Naive thymus-derived CD4-positive, alpha-beta T cell (primary cell): ENCODE results near the gene FANCL. TPM values are rescaled to one million over a fixed set of nuclear protein-coding genes. Genes with fewer than 3 reads are reported as not detected.

ENCODE experiments used
- ATAC-seq: fragments of 150-1000 bp; cut with Tn5 transposase; 2 replicates; pipeline ENCODE4 v1.10.0; 2021; ENCODE audit warnings: mild to moderate bottlenecking, moderate library complexity
- CTCF ChIA-PET: fragments of 350-600 bp; sonication (Branson Sonifier 250); formaldehyde crosslinking; loops from one replicate; lab custom pipeline; 2021; ENCODE audit warnings: antibody characterized with exemption; lab: Charles Lee
- POLR2A ChIA-PET: fragments of 350-600 bp; sonication (Branson Sonifier 250); formaldehyde crosslinking; loops from one replicate; lab custom pipeline; 2021; ENCODE audit warnings: antibody characterized with exemption, inconsistent platforms; lab: Charles Lee
- DNase-seq, 9 donors: peaks; one replicate each; pipeline versions ENCODE4 v3.0.0 to v3.0.0-alpha.2; 2020 to 2022; ENCODE audit warnings: mixed read lengths in 1 of 9
- H3K27ac ChIP-seq: one replicate; pipeline ENCODE4 v1.7.0; 2013; ENCODE audit warnings: mild to moderate bottlenecking, low read depth, low read length, moderate library complexity
- H3K27me3 ChIP-seq, 2 donors: one replicate each; pipeline ENCODE4 v1.7.0; 2013; ENCODE audit warnings: low read length in 2 of 2, mild to moderate bottlenecking in 2 of 2, moderate library complexity in 2 of 2; ENCODE audit not compliant: control insufficient read depth in 2 of 2, insufficient read depth in 2 of 2
- H3K36me3 ChIP-seq, 3 experiments: 1 replicate in 2 of 3; 2 replicates in 1 of 3; pipeline ENCODE4 v1.7.0; 2013; ENCODE audit warnings: low read length in 3 of 3, mild to moderate bottlenecking in 3 of 3, moderate library complexity in 1 of 3; ENCODE audit not compliant: insufficient read depth in 3 of 3, control insufficient read depth in 2 of 3
- H3K4me1 ChIP-seq, 2 donors: one replicate each; pipeline ENCODE4 v1.7.0; 2013; ENCODE audit warnings: low read length in 2 of 2, mild to moderate bottlenecking in 2 of 2, moderate library complexity in 1 of 2; ENCODE audit not compliant: control insufficient read depth in 2 of 2, insufficient read depth in 2 of 2
- H3K4me3 ChIP-seq: 2 replicates; pipeline ENCODE4 v1.7.0; 2013; ENCODE audit warnings: mild to moderate bottlenecking, low read length
- H3K9me3 ChIP-seq, 3 experiments: 1 replicate in 2 of 3; 2 replicates in 1 of 3; pipeline ENCODE4 v1.7.0; 2013; ENCODE audit warnings: low read length in 3 of 3; ENCODE audit not compliant: control insufficient read depth in 2 of 3
- H3K27ac Mint-ChIP-seq, 9 donors: one replicate each; pipeline ENCODE4 v1.8.0; 2020 to 2022; ENCODE audit warnings: mixed read lengths in 9 of 9, mild to moderate bottlenecking in 8 of 9, moderate library complexity in 5 of 9, inconsistent platforms in 2 of 9
- H3K27me3 Mint-ChIP-seq, 5 donors: one replicate each; pipeline ENCODE4 v1.8.0; 2021 to 2022; ENCODE audit warnings: mixed read lengths in 5 of 5, mild to moderate bottlenecking in 1 of 5
- H3K36me3 Mint-ChIP-seq, 5 donors: one replicate each; pipeline ENCODE4 v1.8.0; 2020 to 2022; ENCODE audit warnings: mixed read lengths in 5 of 5, mild to moderate bottlenecking in 3 of 5, inconsistent platforms in 1 of 5
- H3K4me1 Mint-ChIP-seq, 7 donors: one replicate each; pipeline ENCODE4 v1.8.0; 2020 to 2022; ENCODE audit warnings: mixed read lengths in 7 of 7, mild to moderate bottlenecking in 3 of 7, inconsistent platforms in 1 of 7
- H3K4me3 Mint-ChIP-seq, 10 donors: one replicate each; pipeline ENCODE4 v1.8.0; 2020 to 2022; ENCODE audit warnings: mild to moderate bottlenecking in 10 of 10, mixed read lengths in 10 of 10, moderate library complexity in 6 of 10, inconsistent platforms in 2 of 10
- H3K9me3 Mint-ChIP-seq, 11 donors: one replicate each; pipeline ENCODE4 v1.8.0; 2020 to 2022; ENCODE audit warnings: mixed read lengths in 11 of 11, mild to moderate bottlenecking in 4 of 11, inconsistent platforms in 1 of 11, moderate library complexity in 1 of 11
- intact Hi-C, 2 donors: fragments of 100-400 bp; cut with micrococcal nuclease; formaldehyde crosslinking; loops; one replicate each; pipeline ENCODE4 v1.15.1; 2023
- polyA plus RNA-seq, 2 donors: library from polyadenylated mRNA; unstranded; fragments of 300-500 nt; fragmentation: Illumina TruSeq; gene quantifications; one replicate each; pipeline ENCODE4 v1.2.3, GENCODE V29; 2021
- total RNA-seq, 6 experiments: library from RNA in 5 of 6; stranded (reverse) in 5 of 6; gene quantifications; 1 replicate in 5 of 6; 2 replicates in 1 of 6; pipeline ENCODE4 v1.2.3 and lab custom pipeline; 2021 to 2026

Gene FANCL
- total and polyA plus RNA-seq, 7 experiments from 2014 or later, result 0.51 to 14.5 (median 3.1) TPM

GRCh38 chr2:58140508-58141072 is 100.5 kb downstream of the FANCL start:
- H3K36me3 Mint-ChIP-seq, result peaks cover 4 to 55% (median 42%) of the 10 kb centered on the region in 5 donors
- H3K27me3 Mint-ChIP-seq, result no peaks in the 10 kb centered on the region
- H3K4me3 ChIP-seq, result no peak overlapping the region
- POLR2A ChIA-PET, result no interaction called here
- H3K36me3 ChIP-seq, result no peaks in the 10 kb centered on the region
- intact Hi-C loops, result no loop called here
- no peaks in the 10 kb centered on the region for H3K4me1 Mint-ChIP-seq
- H3K27ac Mint-ChIP-seq, result no peak overlapping the region
- no peaks in the 10 kb centered on the region for H3K9me3 ChIP-seq
- DNase-seq (no peak), ATAC-seq (no peak)
- no peaks in the 10 kb centered on the region for H3K4me1 ChIP-seq
- CTCF ChIA-PET, result no interaction called here
- no peaks in the 10 kb centered on the region for H3K27me3 ChIP-seq
- peaks cover 0 to 2% (median 0%) of the 10 kb centered on the region in 11 donors for H3K9me3 Mint-ChIP-seq
- no peak overlapping the region for H3K4me3 Mint-ChIP-seq
- H3K27ac ChIP-seq, result no peak overlapping the region

DNA sequence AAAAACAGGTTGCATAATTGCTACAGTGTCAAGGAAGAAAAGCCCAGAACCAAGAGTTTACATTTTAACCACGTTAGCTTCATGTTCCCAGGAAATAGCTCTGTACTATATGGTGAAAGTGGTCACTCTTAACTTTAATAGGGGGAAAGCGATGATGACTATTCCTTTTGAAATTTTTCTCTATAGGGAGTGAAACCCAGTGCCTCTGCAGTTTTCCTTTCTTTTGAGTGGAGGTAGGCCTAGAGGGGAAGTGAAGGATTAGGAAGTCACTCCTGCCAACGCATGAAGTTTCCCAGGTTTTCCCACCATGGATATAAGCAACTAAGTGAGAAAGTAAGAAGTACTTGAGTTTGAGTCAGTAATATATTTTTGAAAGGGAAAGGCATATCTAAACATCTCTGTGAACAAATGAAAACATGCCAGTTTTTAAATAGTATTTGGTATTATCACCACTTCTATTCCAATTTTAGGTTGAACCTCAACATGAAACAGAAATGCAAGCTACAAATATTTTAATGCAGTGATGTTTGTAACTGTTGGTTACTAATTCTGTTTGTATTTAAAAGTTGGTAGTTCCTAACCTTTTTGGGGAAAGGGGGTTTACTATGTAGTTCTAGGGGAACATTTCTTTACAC is 102.6 kb downstream of the FANCL start:
- ATAC-seq (no peak), DNase-seq (no peak)
- H3K9me3 Mint-ChIP-seq, result no peaks in the 10 kb centered on the region
- H3K27ac Mint-ChIP-seq, result no peak overlapping the region
- H3K4me3 ChIP-seq, result no peak overlapping the region
- peaks cover 0 to 51% (median 33%) of the 10 kb centered on the region in 5 donors for H3K36me3 Mint-ChIP-seq
- H3K4me3 Mint-ChIP-seq, result no peak overlapping the region
- no peak overlapping the region for H3K27ac ChIP-seq
- H3K27me3 ChIP-seq, result no peaks in the 10 kb centered on the region
- POLR2A ChIA-PET, result no interaction called here
- no peaks in the 10 kb centered on the region for H3K9me3 ChIP-seq
- CTCF ChIA-PET, result no interaction called here
- H3K27me3 Mint-ChIP-seq, result no peaks in the 10 kb centered on the region
- no peaks in the 10 kb centered on the region for H3K36me3 ChIP-seq
- no peaks in the 10 kb centered on the region for H3K4me1 ChIP-seq
- H3K4me1 Mint-ChIP-seq, result no peaks in the 10 kb centered on the region
- intact Hi-C loops, result no loop called here

DNA sequence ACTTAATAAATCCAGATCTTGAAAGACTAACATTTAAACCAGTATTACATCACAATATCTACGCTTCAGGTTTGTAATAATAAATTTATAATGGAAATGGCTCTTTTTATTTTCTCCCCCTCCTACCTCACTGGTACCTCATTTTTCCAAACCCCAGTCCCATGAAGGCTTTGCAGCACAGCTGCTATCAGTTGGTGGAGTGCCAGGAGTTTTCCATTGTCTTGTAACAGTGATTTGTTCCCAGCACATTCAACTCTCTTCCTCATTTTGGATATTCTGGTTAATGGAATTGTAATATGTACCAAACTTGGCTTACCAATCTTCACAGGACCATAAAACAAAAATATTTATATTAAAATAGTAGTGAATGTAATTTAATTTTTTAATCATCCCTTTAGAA is 103.3 kb downstream of the FANCL start:
- no peaks in the 10 kb centered on the region for H3K27me3 Mint-ChIP-seq
- POLR2A ChIA-PET, result no interaction called here

GRCh38 chr2:58137221-58137620 is 103.9 kb downstream of the FANCL start:
- no peak overlapping the region for H3K27ac Mint-ChIP-seq
- ChIA-PET CTCF (no interaction called here), POLR2A (no interaction called here)
- no peaks in the 10 kb centered on the region for H3K27me3 Mint-ChIP-seq
- Histone ChIP-seq H3K4me3 (no peak overlapping the region), H3K27ac (no peak overlapping the region), H3K9me3 (no peaks in the 10 kb centered on the region), H3K36me3 (peaks cover 0 to 3% (median 0%) of the 10 kb centered on the region in 3 experiments), H3K27me3 (no peaks in the 10 kb centered on the region), H3K4me1 (no peaks in the 10 kb centered on the region)
- no peak for ATAC-seq
- H3K4me3 Mint-ChIP-seq, result no peak overlapping the region
- no peak for DNase-seq
- no peaks in the 10 kb centered on the region for H3K9me3 Mint-ChIP-seq
- H3K4me1 Mint-ChIP-seq, result no peaks in the 10 kb centered on the region
- H3K36me3 Mint-ChIP-seq, result peaks cover 0 to 50% (median 32%) of the 10 kb centered on the region in 5 donors
- intact Hi-C loops, result no loop called here

More for the DNA sequence above, 103.3 kb downstream of the FANCL start:
- CTCF ChIA-PET, result no interaction called here
- no peaks in the 10 kb centered on the region for H3K27me3 ChIP-seq
- H3K4me3 ChIP-seq, result no peak overlapping the region
- Mint-ChIP-seq H3K4me1 (no peaks in the 10 kb centered on the region), H3K27ac (no peak overlapping the region), H3K36me3 (peaks cover 0 to 49% (median 31%) of the 10 kb centered on the region in 5 donors), H3K9me3 (no peaks in the 10 kb centered on the region), H3K4me3 (no peak overlapping the region)
- ATAC-seq (no peak), DNase-seq (no peak)
- H3K36me3 ChIP-seq, result no peaks in the 10 kb centered on the region
- intact Hi-C loops, result no loop called here
- no peaks in the 10 kb centered on the region for H3K4me1 ChIP-seq
- no peak overlapping the region for H3K27ac ChIP-seq
- no peaks in the 10 kb centered on the region for H3K9me3 ChIP-seq

DNA sequence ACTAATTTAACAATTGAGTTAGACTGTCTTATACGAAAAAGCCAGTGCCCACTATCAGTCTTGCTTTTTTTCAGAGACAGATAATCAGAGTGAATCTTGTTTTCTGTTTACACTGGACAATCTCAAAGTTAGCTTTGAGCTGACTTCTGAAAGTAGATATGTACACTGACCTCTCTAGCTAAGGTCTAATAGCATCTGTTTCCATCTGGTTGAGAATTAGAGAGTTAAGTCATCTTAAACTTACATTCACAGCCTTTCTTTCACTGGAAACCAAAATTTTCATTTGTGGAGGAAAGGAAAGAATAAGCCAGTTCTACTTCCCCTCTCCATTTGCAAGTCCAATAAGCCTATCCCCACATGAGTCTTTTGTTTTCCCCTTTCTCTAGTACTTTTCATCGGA is 105.3 kb downstream of the FANCL start:
- no peak overlapping the region for H3K27ac ChIP-seq
- intact Hi-C loops, result no loop called here
- no peak overlapping the region for H3K27ac Mint-ChIP-seq
- no peaks in the 10 kb centered on the region for H3K27me3 ChIP-seq
- DNase-seq (no peak), ATAC-seq (no peak)
- H3K4me1 ChIP-seq, result no peaks in the 10 kb centered on the region
- peaks cover 0 to 60% (median 36%) of the 10 kb centered on the region in 5 donors for H3K36me3 Mint-ChIP-seq
- ChIA-PET POLR2A (no interaction called here), CTCF (no interaction called here)
- peaks cover 0 to 5% (median 0%) of the 10 kb centered on the region in 3 experiments for H3K36me3 ChIP-seq
- no peak overlapping the region for H3K4me3 ChIP-seq
- no peaks in the 10 kb centered on the region for H3K4me1 Mint-ChIP-seq
- H3K9me3 ChIP-seq, result no peaks in the 10 kb centered on the region
- no peaks in the 10 kb centered on the region for H3K27me3 Mint-ChIP-seq
- no peak overlapping the region for H3K4me3 Mint-ChIP-seq
- H3K9me3 Mint-ChIP-seq, result no peaks in the 10 kb centered on the region

GRCh38 chr2:58133395-58133794 is 107.7 kb downstream of the FANCL start:
- Histone ChIP-seq H3K9me3 (no peaks in the 10 kb centered on the region), H3K4me3 (no peak overlapping the region), H3K36me3 (peaks cover 0 to 5% (median 0%) of the 10 kb centered on the region in 3 experiments), H3K27me3 (no peaks in the 10 kb centered on the region), H3K4me1 (no peaks in the 10 kb centered on the region), H3K27ac (no peak overlapping the region)
- intact Hi-C loops, result no loop called here
- H3K36me3 Mint-ChIP-seq, result peaks cover 0 to 45% (median 23%) of the 10 kb centered on the region in 5 donors
- H3K4me1 Mint-ChIP-seq, result no peaks in the 10 kb centered on the region
- no peak for DNase-seq
- H3K27ac Mint-ChIP-seq, result no peak overlapping the region
- ChIA-PET CTCF (no interaction called here), POLR2A (no interaction called here)
- H3K4me3 Mint-ChIP-seq, result no peak overlapping the region
- no peak for ATAC-seq
- no peaks in the 10 kb centered on the region for H3K27me3 Mint-ChIP-seq
- no peaks in the 10 kb centered on the region for H3K9me3 Mint-ChIP-seq
